Measurements from ENCODE around the gene REXO5.

Gene REXO5

GRCh38 chr16:20822521-20823325, 16.4 kb downstream of the REXO5 start:
- H3K27ac ChIP-seq (ENCODE audit: low read length) = no peak overlapping the region
- WGBS (ENCODE audit: insufficient coverage, insufficient read length) = no CpG with 5 or more reads among the region's 3 CpGs
- H3K4me1 ChIP-seq (ENCODE audit: control insufficient read depth, insufficient read depth, low read length) = no peaks in the 10 kb centered on the region
- no peaks in the 10 kb centered on the region for H3K9me3 ChIP-seq (ENCODE audit: control insufficient read depth, insufficient read depth, low read length)
- no peaks in the 10 kb centered on the region for H3K27me3 ChIP-seq (ENCODE audit: control insufficient read depth, insufficient read depth, low read length)
- no peak for DNase-seq (ENCODE audit: low read depth, low spot score)
- no peak overlapping the region for H3K4me3 ChIP-seq (ENCODE audit: low read length)
- no peaks in the 10 kb centered on the region for H3K36me3 ChIP-seq (ENCODE audit: control insufficient read depth, insufficient read depth, low read length)

- no peaks in the 10 kb centered on the region; the same call in 1 of the 2 replicates for H3K36me3 ChIP-seq (ENCODE audit: control insufficient read depth, insufficient read depth, low read length)
- no CpG with 5 or more reads among the region's 3 CpGs for WGBS (ENCODE audit: insufficient coverage, insufficient read length)
- no peak overlapping the region for H3K4me3 ChIP-seq (ENCODE audit: low read length)
- H3K27me3 ChIP-seq (ENCODE audit: control insufficient read depth, insufficient read depth, low read length) = no peaks in the 10 kb centered on the region
- H3K27ac ChIP-seq (ENCODE audit: low read length) = no peak overlapping the region
- no peaks in the 10 kb centered on the region for H3K9me3 ChIP-seq (ENCODE audit: control insufficient read depth, insufficient read depth, low read length)
- H3K4me1 ChIP-seq (ENCODE audit: control insufficient read depth, insufficient read depth, low read length) = no peaks in the 10 kb centered on the region
- DNase-seq (ENCODE audit: low read depth, low spot score) = no peak
Observed at GRCh38 chr16:20826039-20826566, 19.8 kb downstream of the REXO5 start.

DNA sequence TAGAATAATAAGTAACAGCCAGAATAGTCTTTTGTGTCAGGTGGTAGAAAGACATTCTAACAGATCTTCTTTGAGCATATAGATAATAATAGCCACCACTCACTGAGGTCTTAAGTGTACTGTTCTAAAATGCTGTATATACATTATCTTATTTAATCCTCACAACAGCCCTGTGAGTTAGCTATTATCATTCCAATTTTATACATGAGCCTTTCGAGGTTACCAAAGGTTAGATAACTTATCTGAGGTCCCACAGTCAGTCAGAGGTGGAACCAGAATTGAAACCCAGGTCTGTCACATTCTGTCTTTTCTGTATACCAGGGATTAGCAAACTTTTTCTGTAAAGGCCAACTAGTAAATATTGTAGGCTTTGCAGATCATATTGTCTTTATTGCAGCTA, 23.2 kb downstream of the REXO5 start:
- no peaks in the 10 kb centered on the region for H3K27me3 ChIP-seq (ENCODE audit: control insufficient read depth, insufficient read depth, low read length)
- no CpG with 5 or more reads among the region's 1 CpG for WGBS (ENCODE audit: insufficient coverage, insufficient read length)
- H3K27ac ChIP-seq (ENCODE audit: low read length) = no peak overlapping the region
- H3K4me3 ChIP-seq (ENCODE audit: low read length) = no peak overlapping the region
- no peaks in the 10 kb centered on the region for H3K9me3 ChIP-seq (ENCODE audit: control insufficient read depth, insufficient read depth, low read length)
- no peaks in the 10 kb centered on the region for H3K4me1 ChIP-seq (ENCODE audit: control insufficient read depth, insufficient read depth, low read length)
- H3K36me3 ChIP-seq (ENCODE audit: control insufficient read depth, insufficient read depth, low read length) = peaks cover 2% of the 10 kb centered on the region; the same call in 1 of the 2 replicates
- DNase-seq (ENCODE audit: low read depth, low spot score) = no peak

DNA sequence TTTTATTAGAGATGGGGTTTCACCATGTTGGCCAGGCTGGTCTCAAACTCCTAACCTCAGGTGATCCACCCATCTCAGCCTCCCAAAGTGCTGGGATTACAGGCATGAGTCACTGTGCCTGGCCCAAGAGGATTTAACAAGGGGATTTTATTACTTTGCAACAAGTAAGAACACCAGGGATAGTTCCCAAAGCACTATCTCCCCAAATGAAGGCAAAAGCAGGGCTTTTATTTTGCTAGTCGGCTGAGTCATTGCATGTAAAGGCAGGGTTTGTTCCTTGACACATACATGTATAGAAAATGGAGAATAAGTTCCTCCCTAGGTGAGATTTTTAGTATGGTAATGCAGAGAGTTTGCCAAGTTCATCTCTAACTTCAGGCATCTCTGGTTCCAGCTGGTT, 24.0 kb downstream of the REXO5 start:
- Histone ChIP-seq H3K4me3 (ENCODE audit: low read length) (no peak overlapping the region), H3K27ac (ENCODE audit: low read length) (no peak overlapping the region), H3K36me3 (ENCODE audit: control insufficient read depth, insufficient read depth, low read length) (peaks cover 2% of the 10 kb centered on the region; the same call in 1 of the 2 replicates), H3K9me3 (ENCODE audit: control insufficient read depth, insufficient read depth, low read length) (no peaks in the 10 kb centered on the region), H3K4me1 (ENCODE audit: control insufficient read depth, insufficient read depth, low read length) (no peaks in the 10 kb centered on the region), H3K27me3 (ENCODE audit: control insufficient read depth, insufficient read depth, low read length) (no peaks in the 10 kb centered on the region)
- WGBS (ENCODE audit: insufficient coverage, insufficient read length) = no CpG with 5 or more reads among the region's 1 CpG
- no peak for DNase-seq (ENCODE audit: low read depth, low spot score)

DNA sequence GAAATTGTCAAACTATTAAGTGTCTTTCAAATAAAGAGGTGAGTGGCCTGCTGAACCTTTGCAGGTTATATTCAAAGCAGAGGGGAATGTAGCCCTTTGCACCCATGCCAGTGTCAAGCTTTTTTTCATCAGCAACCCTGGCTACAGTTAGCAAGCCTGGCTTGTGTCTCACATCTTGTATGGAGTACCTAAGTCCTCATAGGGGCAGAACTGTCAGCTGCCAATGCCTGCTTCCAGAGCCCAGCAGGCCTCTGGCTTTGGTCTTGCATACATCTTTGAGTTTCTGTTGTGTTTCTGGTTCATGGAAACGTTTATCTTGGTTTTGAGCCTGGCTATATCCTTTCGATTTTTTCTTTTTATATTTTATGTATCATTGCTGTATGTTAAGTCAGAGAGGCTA, 26.8 kb downstream of the REXO5 start:
- no CpG with 5 or more reads among the region's 2 CpGs for WGBS (ENCODE audit: insufficient coverage, insufficient read length)
- H3K27me3 ChIP-seq (ENCODE audit: control insufficient read depth, insufficient read depth, low read length) = no peaks in the 10 kb centered on the region
- no peak overlapping the region for H3K4me3 ChIP-seq (ENCODE audit: low read length)
- H3K9me3 ChIP-seq (ENCODE audit: control insufficient read depth, insufficient read depth, low read length) = no peaks in the 10 kb centered on the region
- H3K4me1 ChIP-seq (ENCODE audit: control insufficient read depth, insufficient read depth, low read length) = no peaks in the 10 kb centered on the region
- H3K36me3 ChIP-seq (ENCODE audit: control insufficient read depth, insufficient read depth, low read length) = peaks cover 2% of the 10 kb centered on the region; the same call in 1 of the 2 replicates
- no peak overlapping the region for H3K27ac ChIP-seq (ENCODE audit: low read length)
- DNase-seq (ENCODE audit: low read depth, low spot score) = no peak

GRCh38 chr16:20838240-20838639, 31.9 kb downstream of the REXO5 start:
- Histone ChIP-seq H3K36me3 (ENCODE audit: control insufficient read depth, insufficient read depth, low read length) (peaks cover 3% of the 10 kb centered on the region; the same call in 1 of the 2 replicates), H3K4me3 (ENCODE audit: low read length) (no peak overlapping the region), H3K9me3 (ENCODE audit: control insufficient read depth, insufficient read depth, low read length) (no peaks in the 10 kb centered on the region), H3K27ac (ENCODE audit: low read length) (no peak overlapping the region), H3K4me1 (ENCODE audit: control insufficient read depth, insufficient read depth, low read length) (no peaks in the 10 kb centered on the region), H3K27me3 (ENCODE audit: control insufficient read depth, insufficient read depth, low read length) (no peaks in the 10 kb centered on the region)
- no CpG with 5 or more reads among the region's 1 CpG for WGBS (ENCODE audit: insufficient coverage, insufficient read length)
- DNase-seq (ENCODE audit: low read depth, low spot score) = no peak

DNA sequence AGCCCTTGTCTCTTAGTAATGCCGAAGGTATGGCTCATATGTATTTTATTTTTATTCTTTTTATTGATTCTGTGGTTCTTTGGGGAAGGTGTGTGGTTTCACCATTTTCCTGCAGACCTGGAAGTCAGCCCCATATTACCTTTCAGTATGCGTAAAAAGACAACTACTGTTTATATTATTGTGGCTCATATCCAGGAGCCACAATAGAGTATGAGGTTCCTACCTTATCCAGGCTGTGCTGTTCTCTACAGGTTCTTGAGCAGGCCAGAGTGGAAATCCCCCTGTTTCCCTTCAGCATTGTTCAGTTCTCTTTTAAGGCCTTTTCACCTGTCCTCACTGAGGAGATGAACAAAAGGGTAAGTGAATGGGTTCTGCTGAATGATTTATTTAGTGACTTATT, 33.2 kb downstream of the REXO5 start:
- Histone ChIP-seq H3K4me1 (ENCODE audit: control insufficient read depth, insufficient read depth, low read length) (no peaks in the 10 kb centered on the region), H3K9me3 (ENCODE audit: control insufficient read depth, insufficient read depth, low read length) (no peaks in the 10 kb centered on the region), H3K4me3 (ENCODE audit: low read length) (no peak overlapping the region), H3K27ac (ENCODE audit: low read length) (no peak overlapping the region), H3K36me3 (ENCODE audit: control insufficient read depth, insufficient read depth, low read length) (peaks cover 3% of the 10 kb centered on the region; the same call in 1 of the 2 replicates), H3K27me3 (ENCODE audit: control insufficient read depth, insufficient read depth, low read length) (no peaks in the 10 kb centered on the region)
- WGBS (ENCODE audit: insufficient coverage, insufficient read length) = no CpG with 5 or more reads among the region's 2 CpGs
- DNase-seq (ENCODE audit: low read depth, low spot score) = no peak

- no peak for DNase-seq (ENCODE audit: low read depth, low spot score)
- Histone ChIP-seq H3K36me3 (ENCODE audit: control insufficient read depth, insufficient read depth, low read length) (no peaks in the 10 kb centered on the region; the same call in 1 of the 2 replicates), H3K27ac (ENCODE audit: low read length) (no peak overlapping the region), H3K4me3 (ENCODE audit: low read length) (no peak overlapping the region), H3K4me1 (ENCODE audit: control insufficient read depth, insufficient read depth, low read length) (no peaks in the 10 kb centered on the region), H3K9me3 (ENCODE audit: control insufficient read depth, insufficient read depth, low read length) (no peaks in the 10 kb centered on the region), H3K27me3 (ENCODE audit: control insufficient read depth, insufficient read depth, low read length) (no peaks in the 10 kb centered on the region)
- no CpG with 5 or more reads among the region's 2 CpGs for WGBS (ENCODE audit: insufficient coverage, insufficient read length)
Observed at GRCh38 chr16:20844054-20844453, 37.7 kb downstream of the REXO5 start.

DNA sequence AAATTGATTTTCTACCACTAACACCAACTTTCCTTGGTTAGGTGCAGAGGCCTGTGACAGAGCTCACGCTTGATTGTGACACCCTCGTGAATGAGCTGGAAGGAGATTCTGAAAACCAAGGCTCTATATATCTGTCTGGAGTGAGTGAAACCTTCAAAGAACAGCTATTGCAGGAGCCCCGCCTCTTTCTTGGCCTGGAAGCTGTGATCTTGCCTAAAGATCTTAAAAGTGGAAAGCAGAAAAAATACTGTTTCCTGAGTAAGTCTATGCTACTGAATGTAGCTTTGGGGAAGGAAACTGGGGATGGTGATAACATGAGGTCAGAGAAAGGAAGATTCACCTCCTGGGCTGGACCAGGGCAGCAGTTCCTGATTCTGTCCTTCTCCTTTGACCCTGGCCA, 38.3 kb downstream of the REXO5 start:
- Histone ChIP-seq H3K9me3 (ENCODE audit: control insufficient read depth, insufficient read depth, low read length) (no peaks in the 10 kb centered on the region), H3K4me1 (ENCODE audit: control insufficient read depth, insufficient read depth, low read length) (no peaks in the 10 kb centered on the region), H3K27ac (ENCODE audit: low read length) (no peak overlapping the region), H3K36me3 (ENCODE audit: control insufficient read depth, insufficient read depth, low read length) (no peaks in the 10 kb centered on the region; the same call in 1 of the 2 replicates), H3K27me3 (ENCODE audit: control insufficient read depth, insufficient read depth, low read length) (no peaks in the 10 kb centered on the region), H3K4me3 (ENCODE audit: low read length) (no peak overlapping the region)
- WGBS (ENCODE audit: insufficient coverage, insufficient read length) = no CpG with 5 or more reads among the region's 3 CpGs
- DNase-seq (ENCODE audit: low read depth, low spot score) = no peak

- Histone ChIP-seq H3K9me3 (ENCODE audit: control insufficient read depth, insufficient read depth, low read length) (no peaks in the 10 kb centered on the region), H3K4me3 (ENCODE audit: low read length) (no peak overlapping the region), H3K27me3 (ENCODE audit: control insufficient read depth, insufficient read depth, low read length) (no peaks in the 10 kb centered on the region), H3K27ac (ENCODE audit: low read length) (no peak overlapping the region), H3K4me1 (ENCODE audit: control insufficient read depth, insufficient read depth, low read length) (no peaks in the 10 kb centered on the region), H3K36me3 (ENCODE audit: control insufficient read depth, insufficient read depth, low read length) (no peaks in the 10 kb centered on the region; the same call in 1 of the 2 replicates)
- no CpG with 5 or more reads among the region's 6 CpGs for WGBS (ENCODE audit: insufficient coverage, insufficient read length)
- no peak for DNase-seq (ENCODE audit: low read depth, low spot score)
Observed at GRCh38 chr16:20846030-20846429, 39.7 kb downstream of the REXO5 start.

DNA sequence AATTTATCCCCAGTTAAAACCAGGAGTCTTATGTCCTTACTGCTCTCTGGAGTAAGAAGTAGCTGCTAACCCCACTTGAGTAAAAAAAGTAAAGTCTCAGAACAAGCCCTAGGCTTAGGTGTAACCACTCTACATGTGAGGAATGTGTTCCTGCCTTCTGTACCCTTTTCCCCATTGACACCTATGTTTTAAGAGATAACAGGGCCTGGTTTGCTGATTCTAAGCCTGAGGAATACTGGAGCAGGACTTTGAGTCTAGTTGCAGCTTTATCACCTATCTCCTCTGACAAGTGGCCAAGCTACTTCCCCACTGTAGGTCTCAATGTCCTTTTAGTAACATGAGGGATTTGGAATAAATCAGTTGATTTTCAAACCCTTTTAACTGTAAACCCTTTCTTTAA, 40.2 kb downstream of the REXO5 start:
- DNase-seq (ENCODE audit: low read depth, low spot score) = no peak
- H3K36me3 ChIP-seq (ENCODE audit: control insufficient read depth, insufficient read depth, low read length) = no peaks in the 10 kb centered on the region; the same call in 1 of the 2 replicates
- no peaks in the 10 kb centered on the region for H3K27me3 ChIP-seq (ENCODE audit: control insufficient read depth, insufficient read depth, low read length)
- H3K4me1 ChIP-seq (ENCODE audit: control insufficient read depth, insufficient read depth, low read length) = no peaks in the 10 kb centered on the region
- H3K27ac ChIP-seq (ENCODE audit: low read length) = no peak overlapping the region
- H3K9me3 ChIP-seq (ENCODE audit: control insufficient read depth, insufficient read depth, low read length) = no peaks in the 10 kb centered on the region
- no peak overlapping the region for H3K4me3 ChIP-seq (ENCODE audit: low read length)

Data from iPS DF 6.9 (cell line).